Hematopoietic multipotent progenitor cell treated with erythropoietin and hydrocortisone succinate and interleukin-3 and kit ligand, for 15 days (in vitro differentiated cells): Measurements from ENCODE around the gene LRRC74B.
"Not testable (repeated sequence)": the region's sequence is repeated elsewhere in the genome, so short reads cannot be mapped to it uniquely, and the experiment has no call there.

Experiments
- DNase-seq: peaks from one replicate; pipeline ENCODE4 v3.0.0-alpha.2; 2015; ENCODE audit warnings: low spot score

Gene LRRC74B

GRCh38 chr22:21054714-21055563 is 9.2 kb downstream of the LRRC74B start:
- no peak for DNase-seq

- DNase-seq, result no peak
Observed at GRCh38 chr22:21055564-21055834, 9.8 kb downstream of the LRRC74B start.

- DNase-seq, result no peak
Observed at GRCh38 chr22:21055880-21056319, 10.2 kb downstream of the LRRC74B start.

GRCh38 chr22:21060363-21060762 is 14.6 kb downstream of the LRRC74B start:
- DNase-seq, result not testable (repeated sequence)

GRCh38 chr22:21061660-21062321 is 16.0 kb downstream of the LRRC74B start:
- DNase-seq, result not testable (repeated sequence)

GRCh38 chr22:21064425-21064824 is 18.7 kb downstream of the LRRC74B start:
- DNase-seq, result not testable (repeated sequence)

- DNase-seq, result no peak
Observed at GRCh38 chr22:21064917-21065864, 19.4 kb downstream of the LRRC74B start.

- no peak for DNase-seq
Observed at GRCh38 chr22:21067075-21067900, 21.5 kb downstream of the LRRC74B start.

- DNase-seq, result no peak
Observed at GRCh38 chr22:21067901-21068680, 22.3 kb downstream of the LRRC74B start.

GRCh38 chr22:21068681-21069276 is 23.0 kb downstream of the LRRC74B start:
- DNase-seq, result no peak

GRCh38 chr22:21069375-21069774 is 23.6 kb downstream of the LRRC74B start:
- no peak for DNase-seq

- DNase-seq, result no peak
Observed at GRCh38 chr22:21070690-21071615, 25.2 kb downstream of the LRRC74B start.

- not testable (repeated sequence) for DNase-seq
Observed at GRCh38 chr22:21071796-21072195, 26.1 kb downstream of the LRRC74B start.

GRCh38 chr22:21073023-21073422 is 27.3 kb downstream of the LRRC74B start:
- DNase-seq, result no peak

GRCh38 chr22:21073482-21073881 is 27.7 kb downstream of the LRRC74B start:
- DNase-seq, result no peak

GRCh38 chr22:21074102-21074715 is 28.5 kb downstream of the LRRC74B start:
- no peak for DNase-seq

- DNase-seq, result no peak
Observed at GRCh38 chr22:21075516-21076138, 29.9 kb downstream of the LRRC74B start.

GRCh38 chr22:21076912-21077625 is 31.3 kb downstream of the LRRC74B start:
- DNase-seq, result no peak
